ENCODE data around the gene ATP2A3.

The ATP2A3 gene

DNA sequence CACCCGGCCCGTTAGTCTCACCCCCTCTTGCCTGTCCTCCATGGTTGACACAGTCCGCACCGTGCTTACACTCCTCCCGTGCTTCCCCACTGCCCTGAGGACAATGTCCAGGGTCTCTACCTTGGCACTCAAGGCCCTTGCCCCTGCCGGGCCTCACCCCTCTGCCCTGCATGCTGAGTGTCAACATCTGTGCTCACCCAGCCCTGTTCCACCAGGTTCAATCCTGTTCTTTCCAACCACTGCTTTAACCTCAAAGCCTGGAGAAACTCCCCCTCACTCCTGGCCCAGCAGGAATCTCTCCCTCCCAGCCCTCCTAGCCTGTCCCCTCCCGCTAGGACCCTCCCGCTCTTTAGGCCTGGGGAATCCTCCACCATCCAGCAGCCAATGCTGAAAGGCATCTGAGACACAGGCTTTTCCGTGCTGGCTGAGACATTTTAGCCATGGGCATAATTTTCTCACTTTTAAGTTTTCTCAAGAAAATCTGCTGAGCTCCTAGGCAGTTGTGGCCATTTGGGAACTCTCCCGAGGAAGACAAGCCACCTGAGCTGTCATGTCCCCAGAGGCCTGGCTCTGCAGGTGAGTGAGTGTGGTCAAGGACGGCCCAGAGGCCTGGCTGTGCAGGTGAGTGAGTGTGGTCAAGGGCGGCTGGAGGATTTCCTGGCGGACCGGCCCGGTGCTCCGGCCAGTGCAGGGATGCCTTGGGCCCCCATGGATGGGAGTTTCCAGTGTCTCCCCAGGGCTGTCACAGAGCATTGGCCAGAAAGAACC lies 37.2 kb downstream of the ATP2A3 start:
- DNase-seq: no peak

GRCh38 chr17:3925684-3926485 lies 38.4 kb downstream of the ATP2A3 start:
- no peak for DNase-seq

GRCh38 chr17:3924512-3925350 lies 39.5 kb downstream of the ATP2A3 start:
- no peak for DNase-seq

- DNase-seq: no peak
Measured at GRCh38 chr17:3923466-3924190, 40.6 kb downstream of the ATP2A3 start.

- DNase-seq: no peak
Measured at GRCh38 chr17:3922765-3923164, 41.5 kb downstream of the ATP2A3 start.

DNA sequence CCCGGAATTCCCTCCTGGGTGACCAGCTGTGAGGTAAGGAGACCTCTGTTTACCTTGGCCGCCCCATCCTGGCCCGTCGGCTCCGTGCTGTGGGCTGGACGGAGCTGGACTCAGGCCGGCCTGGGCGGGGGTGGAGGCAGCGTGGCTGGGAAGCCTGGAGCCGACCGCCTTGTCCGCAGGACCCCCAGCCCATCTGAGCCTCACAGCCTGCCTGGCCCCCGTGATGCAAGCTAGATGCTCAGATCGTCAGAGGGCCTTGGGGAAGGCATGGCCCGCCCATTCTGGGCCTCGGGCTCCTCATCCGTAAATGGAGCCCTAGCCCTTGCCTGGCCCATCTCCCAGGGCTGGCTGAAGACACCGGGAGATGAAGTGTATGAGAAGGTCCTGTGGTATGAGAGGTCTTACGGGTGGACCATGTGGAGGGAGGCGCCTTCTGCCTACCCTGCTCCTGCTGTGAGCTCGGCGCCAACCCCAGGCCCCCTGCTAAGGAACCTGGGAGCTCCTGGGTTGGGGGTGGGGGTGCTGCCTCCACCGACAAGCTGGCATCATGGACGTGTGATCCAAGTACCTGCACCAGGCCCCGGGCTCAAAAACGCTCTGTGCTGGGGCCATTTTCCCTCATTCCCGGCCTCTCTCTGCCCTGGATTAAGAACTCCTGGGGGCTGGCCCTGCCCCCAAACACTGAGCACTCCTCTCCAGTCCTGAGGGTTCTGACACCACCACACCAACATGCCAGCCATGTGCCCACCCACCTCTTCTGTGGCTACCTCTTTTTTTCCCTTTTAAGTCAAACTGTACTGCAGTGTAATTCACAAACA lies 42.5 kb downstream of the ATP2A3 start:
- no peak for DNase-seq

GRCh38 chr17:3921006-3921405 lies 43.2 kb downstream of the ATP2A3 start:
- no peak for DNase-seq

GRCh38 chr17:3919123-3919624 lies 45.1 kb downstream of the ATP2A3 start:
- no peak for DNase-seq

GRCh38 chr17:3918372-3919122 lies 45.7 kb downstream of the ATP2A3 start:
- no peak for DNase-seq

- DNase-seq: peak in 2 of 4 experiments; percentile 5 to 25
Measured at GRCh38 chr17:3917391-3917931, 46.8 kb downstream of the ATP2A3 start.

GRCh38 chr17:3916825-3917224 lies 47.4 kb downstream of the ATP2A3 start:
- DNase-seq: peak in 3 of 4 experiments; percentile 44 to 55 (median 50)

DNA sequence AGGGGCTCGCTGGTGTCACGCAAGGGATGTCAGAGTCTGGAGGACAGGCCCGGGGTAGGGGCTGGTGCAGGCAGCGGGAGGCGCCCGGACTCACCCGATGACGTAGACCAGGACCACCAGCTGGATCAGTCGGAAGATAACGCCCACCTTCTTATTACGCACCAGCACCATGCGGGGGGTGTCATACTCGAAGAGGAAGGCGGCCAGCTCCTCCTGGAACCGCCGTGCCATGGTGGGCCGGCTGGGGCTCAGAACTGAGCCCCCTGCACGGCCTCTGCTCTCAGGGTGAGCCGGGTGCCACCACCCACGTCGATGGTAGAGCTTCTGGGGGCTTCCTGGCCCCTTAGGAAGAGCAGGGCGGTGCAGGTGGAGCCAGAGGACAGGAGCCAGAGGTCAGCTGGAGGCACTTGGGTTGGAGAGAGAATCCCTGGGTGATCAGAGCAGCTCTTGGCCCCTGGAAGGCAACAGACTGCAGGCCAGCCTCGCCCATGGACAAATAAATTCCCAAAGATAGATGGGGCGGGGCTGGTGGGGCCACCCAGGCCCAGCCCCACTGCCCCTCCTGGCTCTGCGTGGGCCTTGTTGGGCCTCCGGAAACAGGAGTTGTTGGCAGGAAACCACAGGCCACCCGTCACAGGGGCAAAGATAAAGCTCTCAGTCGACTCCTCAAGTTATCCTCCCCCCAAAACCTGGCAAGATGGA lies 48.1 kb downstream of the ATP2A3 start, which contains the start of gene P2RX1:
Gene P2RX1, minus strand, starts transcription at position 471 of the 702 bp plus-strand sequence. Its CDS starts 240 bp downstream, at position 231.
- DNase-seq: peak; percentile 85 to 91 (median 88)

DNA sequence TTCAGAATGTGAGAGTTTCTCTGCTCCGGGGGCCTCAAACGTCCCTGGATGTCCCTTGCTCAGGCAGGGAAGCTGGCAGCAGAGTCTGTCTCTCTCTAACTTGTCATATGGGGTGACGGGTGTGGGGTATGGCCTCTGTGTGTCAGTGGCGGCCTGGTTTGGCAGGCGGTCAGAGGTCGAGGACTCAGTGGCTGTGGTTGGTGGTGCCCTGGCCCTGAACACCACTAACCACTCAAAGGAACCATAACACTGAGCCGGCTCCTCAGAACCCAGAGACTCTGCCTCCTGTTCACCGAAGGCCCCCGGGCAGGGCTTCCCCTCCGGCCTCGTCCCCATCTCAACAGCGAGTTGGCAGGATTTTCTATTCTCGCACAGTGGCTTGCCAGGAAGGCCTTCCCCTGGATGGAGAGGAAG lies 48.6 kb downstream of the ATP2A3 start:
- peak; percentile 32 to 60 (median 51) for DNase-seq

- DNase-seq: peak in 3 of 4 experiments; percentile 17 to 37 (median 35)
Measured at GRCh38 chr17:3914312-3914670, 49.9 kb downstream of the ATP2A3 start.

DNA sequence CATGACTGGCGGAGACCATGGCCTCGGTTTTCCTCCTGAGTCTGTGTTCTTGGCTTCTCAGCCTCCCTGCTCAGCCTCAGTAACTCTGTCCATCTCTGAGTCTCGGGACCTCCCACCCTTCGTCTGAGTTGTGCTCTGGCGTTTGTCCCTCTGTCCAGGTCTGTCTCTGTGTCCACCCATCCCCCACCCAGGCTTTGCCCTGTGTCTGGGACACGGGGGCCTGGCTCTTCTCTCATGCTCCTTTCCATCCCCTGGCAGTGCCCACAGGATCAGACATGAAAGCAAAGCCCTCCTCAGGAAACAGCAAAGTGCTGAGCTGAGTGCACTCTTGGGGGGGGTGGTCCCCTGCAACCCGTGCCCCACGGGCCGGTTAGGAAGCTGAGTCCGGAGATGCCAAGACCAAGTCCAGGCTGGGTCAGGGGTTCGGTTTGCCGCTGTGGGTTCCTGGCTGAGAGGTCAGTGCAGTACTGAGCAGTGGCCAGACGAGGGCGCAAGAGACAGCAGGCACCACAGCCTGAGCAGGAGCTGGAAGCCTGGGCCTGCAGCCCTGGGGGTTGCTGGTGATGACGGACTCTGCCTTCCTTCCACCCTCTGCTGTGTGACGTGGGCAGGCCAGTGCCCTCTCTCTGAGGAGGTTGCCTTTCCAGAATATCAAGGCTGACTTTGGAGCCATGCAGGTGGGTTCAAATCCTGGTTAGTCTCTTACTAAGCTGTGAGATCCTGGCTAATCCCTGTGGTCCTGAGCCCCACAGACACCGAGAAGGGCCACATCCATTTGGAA lies 50.5 kb downstream of the ATP2A3 start:
- peak; percentile 91 to 93 (median 92) for DNase-seq

- no peak for DNase-seq
Measured at GRCh38 chr17:3912827-3913226, 51.4 kb downstream of the ATP2A3 start.

GRCh38 chr17:3911271-3912053 lies 52.8 kb downstream of the ATP2A3 start:
- peak; percentile 73 to 80 (median 76) for DNase-seq

All from suppressor macrophage (primary cell).